ENCODE results near the gene EFHC1. TPM values are rescaled to one million over a fixed set of nuclear protein-coding genes. Genes with fewer than 3 reads are reported as not detected.

The EFHC1 gene
- total RNA-seq, 1 experiment from 2014 or later: 13.2 TPM

GRCh38 chr6:52545406-52546119 lies 125.4 kb downstream of the EFHC1 start:
- no peak overlapping the region for H2BK120ac ChIP-seq (ENCODE audit: low read depth, low read length, poor library complexity, severe bottlenecking)
- Mint-ChIP-seq H3K9me3 (no peaks in the 10 kb centered on the region), H3K36me3 (ENCODE audit: insufficient read depth in 1 of 3, low read depth in 3 of 3) (no peaks in the 10 kb centered on the region), H3K4me3 (no peak overlapping the region; a peak in 1 of 5 replicates), H3K4me1 (peaks cover 41 to 49% of the 10 kb centered on the region in 2 experiments), H3K27ac (no peak overlapping the region; a peak in 2 of 7 replicates), H3K27me3 (ENCODE audit: low read depth) (no peaks in the 10 kb centered on the region)
- no peaks in the 10 kb centered on the region for H3K9me3 ChIP-seq (ENCODE audit: control insufficient read depth, low read depth, low read length)
- H4K20me1 ChIP-seq (ENCODE audit: control insufficient read depth, insufficient read depth, insufficient read length): no peaks in the 10 kb centered on the region
- H3K56ac ChIP-seq (ENCODE audit: insufficient read length, low read depth, low read length): no peak overlapping the region
- no peak for DNase-seq
- WGBS (ENCODE audit: extremely low coverage, insufficient read length, low lambda C conversion rate): no CpG with 5 or more reads among the region's 6 CpGs
- H3K79me1 ChIP-seq (ENCODE audit: insufficient read depth, low read depth, low read length, poor library complexity, severe bottlenecking): no peaks in the 10 kb centered on the region
- no peak overlapping the region for H3T11ph ChIP-seq (ENCODE audit: low read length)
- H2BK12ac ChIP-seq (ENCODE audit: insufficient read length, low read depth, low read length): no peak overlapping the region
- no peak overlapping the region for H3K18ac ChIP-seq (ENCODE audit: insufficient read length, low read depth, low read length)
- no peaks in the 10 kb centered on the region for H3K23me2 ChIP-seq (ENCODE audit: insufficient read length, low read depth, low read length, poor library complexity, severe bottlenecking)
- no peak overlapping the region for H2BK15ac ChIP-seq (ENCODE audit: low read depth, low read length)
- H2BK5ac ChIP-seq (ENCODE audit: insufficient read length, low read length): no peak overlapping the region
- H3K4me2 ChIP-seq (ENCODE audit: insufficient read depth, insufficient read length, low read length): no peak overlapping the region
- no peak overlapping the region for H4K91ac ChIP-seq (ENCODE audit: insufficient read length, low read depth, low read length)
- no peak overlapping the region for H4K8ac ChIP-seq (replicated peaks; ENCODE audit: insufficient read length, low read depth, low read length)
- H3K27me3 ChIP-seq (ENCODE audit: insufficient read depth, low read length): no peaks in the 10 kb centered on the region
- H3K23ac ChIP-seq (ENCODE audit: insufficient read length, low read depth, low read length): no peak overlapping the region
- peaks cover 10% of the 10 kb centered on the region; the same call in 1 of the 2 replicates for H3K79me2 ChIP-seq (ENCODE audit: insufficient read depth, low read length)
- peaks cover 10% of the 10 kb centered on the region for H3K4me1 ChIP-seq (ENCODE audit: insufficient read depth, low read length)
- no peak overlapping the region for H2AK5ac ChIP-seq (ENCODE audit: insufficient read length, low read length)
- no peak overlapping the region for H2BK20ac ChIP-seq (ENCODE audit: low read depth, low read length, poor library complexity, severe bottlenecking)
- H2AFZ ChIP-seq (ENCODE audit: low read length): no peak overlapping the region
- no peak overlapping the region for H3K4ac ChIP-seq (ENCODE audit: low read depth, low read length)
- no peak for TF ChIP-seq CTCF (conservative IDR thresholded peaks at IDR 0.05)
- H4K5ac ChIP-seq (ENCODE audit: insufficient read length, low read depth, low read length): no peak overlapping the region
- H3K27ac ChIP-seq (ENCODE audit: insufficient read length, low read depth, low read length): no peak overlapping the region
- no peak overlapping the region for H3K9ac ChIP-seq (ENCODE audit: extremely low read depth, insufficient read length, low read length)
- H3K14ac ChIP-seq (ENCODE audit: insufficient read depth, low read length): no peak overlapping the region

All from H9 (cell line).